GM11168 (cell line): ENCODE results near the gene HDLBP.
"Not testable (repeated sequence)": the region's sequence is repeated elsewhere in the genome, so short reads cannot be mapped to it uniquely, and the experiment has no call there.

ENCODE experiments used
- in situ Hi-C: fragments of 300-500 bp; cut with MboI; formaldehyde crosslinking; loops from one replicate; pipeline ENCODE4 v1.12.0; 2022; ENCODE audit warnings: low sequenced_read_pairs; ENCODE audit not compliant: unreplicated experiment

The HDLBP gene

GRCh38 chr2:241334813-241335212, 19.3 kb upstream of the HDLBP start:
- in situ Hi-C loops: no loop called here

DNA sequence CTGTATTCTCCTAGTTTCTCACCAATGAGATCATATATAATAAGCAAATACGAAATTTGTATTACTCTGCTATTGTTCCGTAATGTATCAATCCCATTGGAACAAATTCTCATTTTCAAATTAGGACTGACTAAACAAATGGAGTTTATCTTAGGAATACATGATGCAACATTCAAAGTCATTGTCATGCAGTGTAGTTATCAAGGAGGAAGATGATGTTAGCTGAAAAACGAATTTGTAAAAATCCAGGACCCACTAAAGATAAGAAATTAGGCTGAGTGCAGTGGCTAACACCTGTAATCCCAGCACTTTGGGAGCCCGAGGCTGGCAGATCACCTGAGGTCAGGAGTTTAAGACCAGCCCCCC, 15.1 kb upstream of the HDLBP start:
- in situ Hi-C loops: no loop called here

DNA sequence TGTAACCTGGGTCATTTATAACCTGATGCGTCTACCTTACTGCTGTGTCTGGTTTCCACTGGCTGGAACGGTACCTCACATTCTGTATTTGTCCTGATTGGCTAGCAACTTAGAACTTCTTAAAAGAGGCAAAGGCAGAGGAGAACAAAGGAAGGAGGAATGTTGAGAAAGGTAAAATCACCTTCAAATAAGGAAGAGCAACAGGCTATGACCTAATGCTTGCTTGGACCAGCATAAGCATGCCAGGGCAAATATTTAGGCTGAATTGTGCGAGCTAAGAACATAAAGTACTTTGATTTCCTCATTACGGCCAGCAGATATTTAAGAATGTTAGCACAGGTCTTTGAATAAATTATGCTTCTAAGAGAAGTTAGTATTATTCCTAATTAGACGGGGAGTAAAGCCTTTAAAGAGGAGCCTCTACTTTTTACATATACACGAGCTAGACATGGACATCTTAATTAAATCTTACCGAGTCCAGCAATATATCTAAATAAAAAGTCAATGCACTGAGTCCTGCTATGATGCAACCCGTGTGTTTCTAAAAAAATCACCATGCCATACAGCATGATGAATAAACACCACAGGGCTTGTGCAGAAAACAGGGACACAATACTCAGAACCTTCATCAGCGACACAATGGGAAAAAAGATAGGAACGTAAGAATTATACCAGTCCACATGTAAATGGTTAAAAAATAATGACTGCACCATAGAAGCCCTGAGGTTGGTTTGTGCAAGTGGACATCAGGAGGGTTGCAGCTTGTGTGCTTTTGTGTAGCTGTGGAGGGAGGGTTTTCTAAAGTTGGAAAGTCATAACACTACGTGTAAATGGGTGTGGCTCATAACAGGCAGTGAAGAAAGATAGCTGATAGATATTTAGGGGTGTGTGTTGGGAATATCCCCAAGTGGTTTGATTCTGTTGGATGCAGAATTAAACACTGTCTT, 14.5 kb upstream of the HDLBP start:
- in situ Hi-C loops: no loop called here

DNA sequence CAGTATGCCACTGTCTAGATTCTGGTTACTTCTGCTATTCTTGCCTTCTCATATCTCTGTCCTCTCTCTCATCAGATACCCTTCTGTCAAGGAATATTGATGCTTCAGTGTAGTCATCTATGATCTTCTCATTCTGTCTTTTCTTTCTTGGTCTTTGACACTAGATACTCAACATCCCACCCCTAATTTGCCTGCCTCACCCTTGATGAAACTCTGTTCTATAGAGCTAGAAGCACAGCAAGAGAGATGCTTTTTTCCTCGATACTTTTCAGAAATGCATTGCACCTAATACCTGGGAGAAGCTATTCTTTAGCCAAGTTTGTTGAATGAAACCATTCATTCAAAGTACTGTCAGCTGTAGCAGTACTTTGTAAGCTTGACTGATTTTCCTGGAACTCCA, 9.8 kb upstream of the HDLBP start:
- in situ Hi-C loops: no loop called here

DNA sequence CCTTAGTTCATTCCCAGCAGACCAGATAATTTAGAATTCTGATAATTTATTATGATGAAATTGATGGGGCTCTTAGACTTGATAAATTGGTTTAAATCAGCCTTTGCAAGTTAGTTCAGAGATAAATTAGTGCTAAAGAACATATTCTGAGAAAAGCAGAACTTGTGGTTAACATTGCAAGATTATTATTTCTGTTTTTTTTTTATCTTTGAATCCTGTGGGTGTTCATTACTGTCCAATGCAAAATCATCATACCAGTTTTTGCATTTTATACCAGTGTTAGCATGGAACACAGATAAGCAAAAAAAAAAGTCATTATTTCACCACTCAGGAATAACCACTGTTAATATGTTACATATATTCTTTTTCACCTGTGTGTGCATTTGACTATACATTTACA, 9.3 kb upstream of the HDLBP start:
- in situ Hi-C loops: no loop called here

DNA sequence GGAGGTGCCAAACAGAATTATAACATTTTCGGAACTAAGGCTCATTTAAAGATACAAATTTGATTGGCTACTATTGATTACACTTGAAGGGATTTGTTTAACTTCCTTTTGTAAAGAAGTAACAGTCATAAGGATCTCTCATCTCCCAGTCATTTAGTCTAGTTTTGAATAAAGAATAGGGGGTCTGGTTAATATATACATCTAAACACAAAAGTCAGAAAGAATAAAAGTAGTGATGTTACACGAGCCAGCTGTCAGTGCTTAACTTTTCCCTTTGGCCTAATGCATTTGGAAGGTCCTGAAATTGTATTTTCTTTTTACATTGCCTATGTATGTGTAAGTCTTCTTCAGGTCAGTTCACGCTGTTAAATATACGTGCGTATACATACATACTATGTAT, 8.3 kb upstream of the HDLBP start:
- in situ Hi-C loops: no loop called here

- in situ Hi-C loops: no loop called here
Measured at GRCh38 chr2:241321886-241322285, 6.4 kb upstream of the HDLBP start.

GRCh38 chr2:241321033-241321432, 5.6 kb upstream of the HDLBP start:
- in situ Hi-C loops: no loop called here

- in situ Hi-C loops: no loop called here
Measured at GRCh38 chr2:241320394-241320793, 4.9 kb upstream of the HDLBP start.

DNA sequence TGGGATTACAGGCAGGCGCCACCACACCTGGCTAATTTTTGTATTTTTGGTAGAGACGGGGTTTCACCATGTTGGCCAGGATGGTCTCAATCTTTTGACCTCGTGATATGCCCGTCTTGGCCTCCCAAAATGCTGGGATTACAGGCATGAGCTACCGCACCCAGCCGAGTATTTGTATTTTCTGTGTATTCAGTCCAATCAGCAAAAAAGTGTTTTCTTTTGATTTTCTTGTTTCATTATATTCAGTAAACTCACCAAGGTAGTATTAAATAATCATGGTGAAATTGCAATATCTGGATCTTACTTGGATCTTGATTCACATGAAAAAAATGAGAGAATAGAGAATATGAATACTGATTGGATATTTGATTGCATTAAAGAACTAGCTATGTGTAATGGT, 3.4 kb upstream of the HDLBP start:
- in situ Hi-C loops: not testable (repeated sequence)

GRCh38 chr2:241317391-241317790, 1.9 kb upstream of the HDLBP start:
- in situ Hi-C loops: no loop called here

DNA sequence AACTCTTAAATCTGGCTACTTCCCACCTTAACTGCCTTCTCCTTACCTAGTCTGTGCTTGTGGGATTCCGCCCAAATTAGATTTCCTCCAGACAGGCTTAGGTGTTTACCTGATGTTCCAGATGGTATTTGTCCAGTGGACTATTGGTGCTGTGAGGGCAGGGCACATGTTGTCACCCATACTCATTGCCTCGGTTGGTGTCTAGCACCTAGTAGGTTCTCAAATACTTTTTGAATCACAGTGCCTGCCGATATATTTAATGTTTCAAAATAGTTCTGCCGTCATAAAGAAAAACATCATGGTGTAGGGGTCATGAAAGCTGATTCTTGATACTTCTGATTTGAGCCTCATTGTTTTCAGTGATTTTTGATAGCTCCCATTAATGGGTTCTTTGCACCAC, 1.4 kb upstream of the HDLBP start:
- in situ Hi-C loops: no loop called here

DNA sequence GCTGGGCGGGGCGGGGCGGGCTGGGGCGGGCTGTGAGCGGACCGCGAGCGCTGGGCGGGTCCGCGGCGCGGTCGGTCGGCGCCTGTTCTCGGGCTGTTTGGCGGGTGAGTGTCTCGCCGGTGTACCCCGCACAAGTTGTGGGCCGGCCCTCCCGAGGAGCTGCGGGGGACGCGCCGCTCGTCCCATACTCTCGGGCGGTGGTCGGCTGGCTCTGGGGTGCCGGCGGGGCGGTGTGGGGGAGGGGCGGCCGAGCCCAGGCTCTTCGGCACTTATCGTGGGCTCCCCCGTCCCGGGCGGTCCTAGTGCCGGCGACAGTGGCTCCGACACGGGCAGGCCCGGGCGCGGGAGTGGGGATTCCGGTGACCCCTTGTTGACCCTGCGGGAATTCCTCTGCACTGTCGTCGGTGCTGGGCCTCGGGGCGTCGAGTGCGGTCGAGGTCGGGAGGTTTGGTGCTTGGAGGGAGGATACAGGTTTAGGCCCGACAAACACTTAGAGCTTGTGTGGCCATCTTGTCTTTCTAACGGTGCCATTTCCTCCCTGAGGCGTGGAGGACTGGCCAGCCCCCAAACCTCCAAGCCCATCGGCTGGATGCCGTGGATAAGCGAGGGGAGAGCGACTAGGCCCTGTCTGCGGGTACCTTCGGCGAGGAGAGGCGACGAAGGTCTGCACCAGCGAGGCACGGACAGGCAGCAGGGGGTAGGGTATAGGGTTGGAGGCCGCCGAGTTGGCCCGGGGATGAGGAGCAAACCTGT, 583 bp upstream of the HDLBP start, which contains the start of gene SEPTIN2:
SEPTIN2 (plus strand) TSS at position 47 of the 753 bp plus-strand sequence. CDS start 8,308 bp downstream, outside the sequence.
- in situ Hi-C loops: no loop called here

- in situ Hi-C loops: no loop called here
Measured at GRCh38 chr2:241314226-241315092, 1.0 kb downstream of the HDLBP start.

DNA sequence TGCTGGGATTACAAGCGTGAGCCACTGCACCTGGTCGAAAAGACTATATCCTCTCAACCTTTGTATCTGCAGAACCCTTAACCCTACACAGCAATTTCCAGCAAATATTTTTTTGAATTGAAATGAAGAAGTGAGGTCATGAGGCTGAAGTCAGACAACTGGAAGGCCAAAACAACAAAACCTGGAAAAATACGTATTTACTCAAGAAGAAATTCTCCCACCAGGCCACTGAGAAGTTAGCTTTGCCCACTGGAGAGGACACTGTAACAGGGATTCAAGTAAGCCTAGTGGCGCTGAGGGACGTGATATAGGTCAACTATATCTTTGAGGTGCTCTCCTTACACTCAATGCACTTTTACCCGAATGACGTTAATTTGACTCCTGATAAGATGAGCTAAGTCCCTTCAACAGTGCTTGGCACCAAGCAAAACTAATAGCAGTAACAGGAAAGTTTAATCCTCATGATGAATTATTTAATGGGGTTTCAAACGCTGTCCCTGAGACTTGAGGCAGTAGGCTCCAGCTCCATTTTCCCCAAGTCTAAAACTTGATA, 1.9 kb downstream of the HDLBP start:
- in situ Hi-C loops: no loop called here

DNA sequence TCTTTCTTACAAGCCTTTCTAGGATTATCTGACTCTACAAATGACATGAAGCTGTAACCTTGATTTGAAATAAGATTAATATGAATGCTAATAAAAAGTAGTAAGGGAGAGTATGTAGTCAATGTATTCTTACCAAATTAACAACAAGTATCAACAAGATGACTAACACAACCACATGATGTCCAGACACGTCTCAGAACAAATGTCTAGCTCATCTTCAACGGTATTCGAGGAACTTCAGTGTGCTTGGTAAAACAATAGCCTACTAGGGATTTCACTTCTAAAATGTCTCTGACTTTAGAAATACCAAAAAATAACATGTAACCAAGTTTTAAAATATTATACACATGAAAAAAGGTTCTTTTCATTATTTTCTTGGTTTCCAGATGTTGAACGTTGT, 3.4 kb downstream of the HDLBP start:
- in situ Hi-C loops: no loop called here

DNA sequence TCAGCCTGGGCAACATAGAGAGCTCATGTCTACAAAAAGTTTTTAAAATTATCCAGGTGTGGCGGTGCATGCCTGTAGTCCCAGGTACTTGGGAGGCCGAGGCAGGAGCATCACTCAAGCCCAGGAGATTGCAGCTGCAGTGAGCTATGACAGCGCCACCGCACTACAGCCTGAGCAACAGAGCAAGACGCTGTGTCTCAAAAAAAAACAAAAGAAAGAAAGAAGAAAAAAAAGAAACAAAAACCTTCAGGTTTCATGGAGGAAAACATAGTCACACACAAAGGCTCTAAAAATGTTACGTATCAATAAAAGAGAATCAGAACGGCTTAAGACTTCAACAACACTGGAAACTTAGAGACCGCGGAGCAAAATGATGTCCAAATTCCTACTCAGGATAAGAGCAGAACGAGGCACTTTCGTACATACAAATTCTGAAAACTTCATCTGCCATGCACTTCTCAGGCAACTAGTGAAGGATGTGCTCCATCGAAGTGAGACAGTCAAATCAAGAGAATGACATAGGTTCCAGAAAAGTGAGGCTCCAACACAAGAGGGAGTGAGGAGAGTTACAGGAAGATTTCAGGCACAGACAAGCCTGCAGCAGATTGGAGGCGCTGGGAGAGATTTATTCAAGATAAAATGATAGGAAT, 4.4 kb downstream of the HDLBP start:
- in situ Hi-C loops: no loop called here

DNA sequence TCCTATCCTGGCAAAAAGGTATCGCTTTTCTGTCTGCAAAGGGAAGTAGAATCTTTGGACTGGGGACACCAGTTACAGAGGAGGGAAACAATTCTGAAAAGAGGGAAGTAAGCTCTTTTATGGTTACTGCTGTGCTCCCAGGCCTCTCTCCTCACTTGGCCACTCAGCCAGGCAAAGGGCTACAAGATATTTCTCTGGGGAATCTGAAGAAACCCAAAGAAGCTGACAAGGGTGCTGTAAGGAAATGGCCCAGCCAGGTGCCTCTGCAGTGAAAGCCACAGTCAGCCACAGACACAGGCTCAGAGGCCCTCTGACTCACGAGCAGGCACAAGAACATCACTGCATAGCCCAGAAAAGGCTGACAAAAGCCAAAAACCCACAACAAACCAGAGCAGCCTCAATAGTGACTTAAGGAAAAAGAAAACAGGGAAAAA, 5.8 kb downstream of the HDLBP start:
- in situ Hi-C loops: no loop called here

GRCh38 chr2:241308832-241309500, 6.5 kb downstream of the HDLBP start:
- in situ Hi-C loops: no loop called here
